ENCODE data around the gene IMMP2L. TPM values are rescaled to one million over a fixed set of nuclear protein-coding genes. Genes with fewer than 3 reads are reported as not detected.

Gene IMMP2L
- polyA plus RNA-seq, 1 donor (not counting 4 experiments of a cell fraction or from before 2014, with no cell fraction given), result 14.1 TPM

DNA sequence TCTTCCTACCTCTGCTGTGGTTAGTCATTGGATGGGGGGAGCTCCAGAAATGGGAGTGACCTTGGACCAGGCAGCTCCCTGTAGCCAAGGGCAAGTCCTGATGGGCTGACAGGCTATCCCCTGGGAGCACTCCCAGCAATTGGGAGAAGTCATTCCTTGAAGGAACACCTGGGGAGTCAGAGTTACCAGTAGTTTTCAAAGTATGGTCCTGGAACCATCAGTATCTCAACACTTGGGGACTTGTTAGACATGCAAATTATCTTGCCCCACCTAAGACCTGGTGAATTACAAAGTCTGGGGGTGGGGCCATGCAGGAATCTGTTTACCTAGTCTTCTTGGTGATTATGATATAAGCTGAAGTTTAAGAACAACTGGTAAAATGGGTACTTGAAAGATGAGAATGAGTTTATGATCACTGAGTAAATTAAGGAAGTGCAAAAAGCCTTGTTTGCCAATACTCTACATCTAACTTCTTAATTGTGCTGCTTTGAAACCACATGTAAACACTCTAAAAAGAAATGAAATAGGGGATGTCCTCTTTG lies 758.6 kb downstream of the IMMP2L start:
- Histone ChIP-seq H3K79me2 (ENCODE audit: control insufficient read depth, insufficient read depth, low read length) (no peaks in the 10 kb centered on the region), H3K4me1 (ENCODE audit: control insufficient read depth, extremely low read depth, insufficient read depth, low read length) (no peaks in the 10 kb centered on the region), H2AFZ (ENCODE audit: control insufficient read depth, low read length) (no peak overlapping the region), H3K36me3 (ENCODE audit: control insufficient read depth in 2 of 2, extremely low read depth in 1 of 2, insufficient read depth in 2 of 2, low read length in 2 of 2) (no peaks in the 10 kb centered on the region), H3K4me3 (ENCODE audit: control insufficient read depth in 2 of 3, extremely low read depth in 1 of 3, insufficient read depth in 2 of 3, low read depth in 1 of 3, low read length in 3 of 3) (no peak overlapping the region), H3K9me1 (ENCODE audit: control insufficient read depth, extremely low read depth, insufficient read depth, low read length) (no peaks in the 10 kb centered on the region), H3K4me2 (ENCODE audit: control insufficient read depth, extremely low read depth, insufficient read depth, low read depth, low read length) (no peak overlapping the region), H3K9ac (ENCODE audit: control insufficient read depth, extremely low read depth, insufficient read depth, low read length) (no peak overlapping the region), H3K27ac (ENCODE audit: control insufficient read depth, insufficient read depth, low read length) (no peak overlapping the region), H3K27me3 (ENCODE audit: control insufficient read depth, extremely low read depth, insufficient read depth, low read length) (no peaks in the 10 kb centered on the region), H3K9me3 (ENCODE audit: control insufficient read depth, low read depth, low read length) (no peaks in the 10 kb centered on the region), H4K20me1 (ENCODE audit: control insufficient read depth, extremely low read depth, insufficient read depth, low read length) (no peaks in the 10 kb centered on the region)
- dilution Hi-C loops (cut with MboI; ENCODE audit: extremely low pct_ligation_motif_present, low sequenced_read_pairs), result no loop called here
- DNase-seq (ENCODE audit: low read depth, low spot score) (no peak), FAIRE-seq (no peak)
- TF ChIP-seq, protein P1, sequence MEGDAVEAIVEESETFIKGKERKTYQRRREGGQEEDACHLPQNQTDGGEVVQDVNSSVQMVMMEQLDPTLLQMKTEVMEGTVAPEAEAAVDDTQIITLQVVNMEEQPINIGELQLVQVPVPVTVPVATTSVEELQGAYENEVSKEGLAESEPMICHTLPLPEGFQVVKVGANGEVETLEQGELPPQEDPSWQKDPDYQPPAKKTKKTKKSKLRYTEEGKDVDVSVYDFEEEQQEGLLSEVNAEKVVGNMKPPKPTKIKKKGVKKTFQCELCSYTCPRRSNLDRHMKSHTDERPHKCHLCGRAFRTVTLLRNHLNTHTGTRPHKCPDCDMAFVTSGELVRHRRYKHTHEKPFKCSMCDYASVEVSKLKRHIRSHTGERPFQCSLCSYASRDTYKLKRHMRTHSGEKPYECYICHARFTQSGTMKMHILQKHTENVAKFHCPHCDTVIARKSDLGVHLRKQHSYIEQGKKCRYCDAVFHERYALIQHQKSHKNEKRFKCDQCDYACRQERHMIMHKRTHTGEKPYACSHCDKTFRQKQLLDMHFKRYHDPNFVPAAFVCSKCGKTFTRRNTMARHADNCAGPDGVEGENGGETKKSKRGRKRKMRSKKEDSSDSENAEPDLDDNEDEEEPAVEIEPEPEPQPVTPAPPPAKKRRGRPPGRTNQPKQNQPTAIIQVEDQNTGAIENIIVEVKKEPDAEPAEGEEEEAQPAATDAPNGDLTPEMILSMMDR (optimal IDR thresholded peaks at IDR 0.05 in 1 of 3, IDR thresholded peaks at IDR 0.05 in 1 of 3, conservative IDR thresholded peaks at IDR 0.05 in 1 of 3; ENCODE audit: extremely low read depth in 1 of 3, insufficient read depth in 2 of 3, low read length in 3 of 3), result no peak
- TF ChIP-seq EZH2 (IDR thresholded peaks at IDR 0.05; ENCODE audit: low read length), result no peak

DNA sequence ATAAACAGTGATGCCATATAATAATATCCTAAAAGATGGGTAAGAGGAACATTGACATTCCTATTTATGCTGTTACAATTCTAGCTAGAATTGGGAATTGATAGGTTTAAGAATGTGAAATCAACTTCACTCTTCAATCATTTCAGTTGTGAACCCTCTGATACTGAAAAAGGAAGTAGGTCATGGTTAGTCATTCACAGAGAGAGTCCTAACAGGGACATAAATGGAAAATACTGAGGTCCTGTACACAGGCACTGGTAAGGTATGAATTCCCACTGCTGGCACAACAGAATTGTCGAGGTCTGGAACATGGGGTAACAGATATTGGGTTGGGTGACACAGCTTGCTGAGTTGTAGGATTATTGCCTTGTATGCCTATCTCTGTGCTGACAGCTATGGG lies 760.8 kb downstream of the IMMP2L start:
- no peak overlapping the region for H2AFZ ChIP-seq (ENCODE audit: control insufficient read depth, low read length)
- no peak overlapping the region for H3K4me3 ChIP-seq (ENCODE audit: control insufficient read depth in 2 of 3, extremely low read depth in 1 of 3, insufficient read depth in 2 of 3, low read depth in 1 of 3, low read length in 3 of 3)
- no peaks in the 10 kb centered on the region for H3K4me1 ChIP-seq (ENCODE audit: control insufficient read depth, extremely low read depth, insufficient read depth, low read length)
- dilution Hi-C loops (cut with MboI; ENCODE audit: extremely low pct_ligation_motif_present, low sequenced_read_pairs), result no loop called here
- H3K79me2 ChIP-seq (ENCODE audit: control insufficient read depth, insufficient read depth, low read length), result no peaks in the 10 kb centered on the region
- FAIRE-seq (no peak), DNase-seq (ENCODE audit: low read depth, low spot score) (no peak)
- no peak overlapping the region for H3K27ac ChIP-seq (ENCODE audit: control insufficient read depth, insufficient read depth, low read length)
- no peaks in the 10 kb centered on the region for H3K27me3 ChIP-seq (ENCODE audit: control insufficient read depth, extremely low read depth, insufficient read depth, low read length)
- TF ChIP-seq EZH2 (IDR thresholded peaks at IDR 0.05; ENCODE audit: low read length), result no peak
- TF ChIP-seq, protein P1 (optimal IDR thresholded peaks at IDR 0.05 in 1 of 3, IDR thresholded peaks at IDR 0.05 in 1 of 3, conservative IDR thresholded peaks at IDR 0.05 in 1 of 3; ENCODE audit: extremely low read depth in 1 of 3, insufficient read depth in 2 of 3, low read length in 3 of 3), result no peak
- no peak overlapping the region for H3K4me2 ChIP-seq (ENCODE audit: control insufficient read depth, extremely low read depth, insufficient read depth, low read depth, low read length)
- no peaks in the 10 kb centered on the region for H4K20me1 ChIP-seq (ENCODE audit: control insufficient read depth, extremely low read depth, insufficient read depth, low read length)
- H3K36me3 ChIP-seq (ENCODE audit: control insufficient read depth in 2 of 2, extremely low read depth in 1 of 2, insufficient read depth in 2 of 2, low read length in 2 of 2), result no peaks in the 10 kb centered on the region
- H3K9me3 ChIP-seq (ENCODE audit: control insufficient read depth, low read depth, low read length), result no peaks in the 10 kb centered on the region
- no peaks in the 10 kb centered on the region for H3K9me1 ChIP-seq (ENCODE audit: control insufficient read depth, extremely low read depth, insufficient read depth, low read length)
- H3K9ac ChIP-seq (ENCODE audit: control insufficient read depth, extremely low read depth, insufficient read depth, low read length), result no peak overlapping the region

All from keratinocyte (primary cell).